K562 (cell line): ENCODE measurements around the gene PELI2. TPM values are rescaled to one million over a fixed set of nuclear protein-coding genes. Genes with fewer than 3 reads are reported as not detected.

Experiments
- ATAC-seq: fragments of 200-7000 bp; cut with Tn5 transposase; 3 replicates; pipeline ENCODE4 v1.9.1; 2020; ENCODE audit warnings: moderate library complexity
- BruUV-seq: library from RNA; stranded (reverse); fragments of 400-500 nt; replicated peaks from 2 replicates; lab custom pipeline; 2021; lab: Mats Ljungman, UMichigan
- CTCF ChIA-PET: fragments of 300-600 bp; formaldehyde crosslinking; extraction: SDS; loops from one replicate; lab custom pipeline; 2021; ENCODE audit warnings: low intra/inter-chr PET ratio; lab: Yijun Ruan, JAX
- POLR2A ChIA-PET: fragments of 300-600, 350-650 bp; sonication (Branson Sonifier 250); formaldehyde crosslinking; extraction: SDS; loops from one replicate; lab custom pipeline; 2021; ENCODE audit warnings: antibody characterized with exemption, inconsistent platforms; lab: Yijun Ruan, JAX
- DNase-seq, 4 experiments: peaks; one replicate each; pipeline versions ENCODE4 v3.0.0 to v3.0.0-alpha.2; 2011 to 2018; ENCODE audit warnings: low spot score in 3 of 4, mixed read lengths in 3 of 4; ENCODE audit errors: extremely low read depth in 1 of 4
- FAIRE-seq: peaks from 2 replicates; lab custom pipeline; 2011; peaks lifted over from hg19 to GRCh38; lab: Jason Lieb, UNC
- H2AFZ ChIP-seq: 2 replicates; pipeline ENCODE4 v1.6.0; 2011; ENCODE audit warnings: low read depth, low read length, control low read depth, inconsistent platforms
- H3K27ac ChIP-seq: fragments of 200-600 bp; 3 replicates; pipeline ENCODE4 v1.8.0; 2011; ENCODE audit warnings: low read depth, mild to moderate bottlenecking, control low read depth, inconsistent platforms, low read length, moderate library complexity, mixed read lengths; ENCODE audit errors: extremely low read depth
- H3K27me3 ChIP-seq, 2 experiments: fragments of 300-600 bp in 1 of 2; 2 replicates in 1 of 2; 3 replicates in 1 of 2; pipeline versions ENCODE4 v1.6.0 to v1.8.0; 2011; ENCODE audit warnings: inconsistent platforms in 2 of 2, low read length in 2 of 2, mild to moderate bottlenecking in 1 of 2, mixed read lengths in 1 of 2, moderate library complexity in 1 of 2; ENCODE audit not compliant: control insufficient read depth in 2 of 2, insufficient read depth in 2 of 2
- H3K36me3 ChIP-seq: fragments of 300-600 bp; 3 replicates; pipeline ENCODE4 v1.8.0; 2011; ENCODE audit warnings: mild to moderate bottlenecking, low read length, inconsistent platforms; ENCODE audit not compliant: control insufficient read depth, insufficient read depth
- H3K4me1 ChIP-seq, 2 experiments: fragments of 200-600 bp in 1 of 2; replicated peaks in 1 of 2; 2 replicates in 1 of 2; 3 replicates in 1 of 2; pipeline versions ENCODE4 v1.5.1 to v1.8.0; 2011; ENCODE audit warnings: inconsistent platforms in 2 of 2, low read length in 2 of 2, mild to moderate bottlenecking in 1 of 2, mixed read lengths in 1 of 2, moderate library complexity in 1 of 2; ENCODE audit not compliant: control insufficient read depth in 2 of 2, insufficient read depth in 2 of 2
- H3K4me2 ChIP-seq: 2 replicates; pipeline ENCODE4 v1.6.1; 2011; ENCODE audit warnings: low read length, control low read depth, inconsistent platforms, mixed read lengths; ENCODE audit not compliant: insufficient read depth
- H3K4me3 ChIP-seq: fragments of 200-600 bp; sonication (generic), shearing (Covaris generic); 2 replicates; pipeline ENCODE4 v1.5.1; 2016; ENCODE audit warnings: control low read depth, inconsistent platforms
- H3K79me2 ChIP-seq: fragments of 200-600 bp; 3 replicates; pipeline ENCODE4 v1.8.0; 2011; ENCODE audit warnings: low read length, inconsistent platforms; ENCODE audit not compliant: control insufficient read depth, insufficient read depth
- H3K9ac ChIP-seq, 2 experiments: 2 replicates each; pipeline versions ENCODE4 v1.6.0 to v1.6.1; 2011; ENCODE audit warnings: low read depth in 2 of 2, low read length in 2 of 2, control low read depth in 1 of 2, inconsistent platforms in 1 of 2, mild to moderate bottlenecking in 1 of 2, mixed read lengths in 1 of 2; ENCODE audit not compliant: insufficient read depth in 1 of 2
- H3K9me1 ChIP-seq: one replicate; pipeline ENCODE4 v1.6.0; 2011; ENCODE audit warnings: inconsistent platforms, mild to moderate bottlenecking, low read length, moderate library complexity; ENCODE audit not compliant: control insufficient read depth, insufficient read depth
- H3K9me3 ChIP-seq: replicated peaks from 2 replicates; pipeline ENCODE4 v1.5.1; 2011; ENCODE audit warnings: low read depth, low read length, inconsistent platforms; ENCODE audit not compliant: control insufficient read depth, insufficient read depth
- H4K20me1 ChIP-seq: replicated peaks from 2 replicates; pipeline ENCODE4 v1.6.1; 2011; ENCODE audit warnings: low read length, inconsistent platforms, mixed read lengths; ENCODE audit not compliant: control insufficient read depth, insufficient read depth
- CBX1 ChIP-seq: sonication (generic); IDR thresholded peaks from 2 replicates; pipeline ENCODE4 v1.6.1; 2016; ENCODE audit warnings: antibody characterized with exemption, low read depth, mild to moderate bottlenecking
- CTBP1 ChIP-seq: fragments of 450-650 bp; IDR thresholded peaks from 2 replicates; pipeline ENCODE4 v1.6.1; 2016; ENCODE audit warnings: borderline replicate concordance
- EWSR1 ChIP-seq: fragments of 450-650 bp; IDR thresholded peaks from 2 replicates; pipeline ENCODE4 v1.6.1; 2018; ENCODE audit warnings: borderline replicate concordance, mild to moderate bottlenecking, low read depth, moderate library complexity; ENCODE audit not compliant: partially characterized antibody
- HDGF ChIP-seq: fragments of 450-650 bp; IDR thresholded peaks from 2 replicates; pipeline ENCODE4 v1.6.1; 2016
- STAT5A ChIP-seq: IDR thresholded peaks from 2 replicates; pipeline ENCODE4 v1.6.1; 2012; ENCODE audit warnings: low read length, inconsistent platforms, borderline replicate concordance
- TCFL5 ChIP-seq: fragments of 250-450 bp; sonication (Bioruptor Pico); conservative IDR thresholded peaks from 2 replicates; pipeline ENCODE4 v1.6.1; 2021; ENCODE audit warnings: mild to moderate bottlenecking, moderate library complexity, matching md5 sums
- TEAD4 ChIP-seq, 2 experiments: sonication (generic) in 1 of 2; formaldehyde crosslinking in 1 of 2; IDR thresholded peaks; 2 replicates each; pipeline versions ENCODE4 v1.6.1 to v1.8.0; 2012 to 2022; ENCODE audit warnings: borderline replicate concordance in 1 of 2, inconsistent platforms in 1 of 2, low read length in 1 of 2, mild to moderate bottlenecking in 1 of 2, missing genetic modification reagents in 1 of 2
- ZBED1 ChIP-seq: IDR thresholded peaks from 2 replicates; pipeline ENCODE4 v1.6.1; 2014
- ZC3H4 ChIP-seq: sonication (generic); formaldehyde crosslinking; IDR thresholded peaks from 2 replicates; pipeline ENCODE4 v1.9.0; 2021; ENCODE audit warnings: missing genetic modification reagents, borderline replicate concordance
- ZNF707 ChIP-seq: fragments of 250-450 bp; sonication (Bioruptor Pico); conservative IDR thresholded peaks from 2 replicates; pipeline ENCODE4 v1.8.0; 2022; ENCODE audit warnings: inconsistent platforms, mild to moderate bottlenecking, moderate library complexity
- ZNF766 ChIP-seq: fragments of 200-800 bp; sonication (Bioruptor generic); conservative IDR thresholded peaks from 2 replicates; pipeline ENCODE4 v1.6.1; 2016; ENCODE audit warnings: missing genetic modification characterization, missing compliant biosample characterization
- WGBS: fragments of 100-300 bp; shearing (Covaris generic); methylation state at CpG from one replicate; pipeline ENCODE4 v1.1.6; 2016; ENCODE audit warnings: low coverage, mixed read lengths; ENCODE audit not compliant: insufficient coverage; ENCODE audit errors: missing lambda C conversion rate; 5-methylcytosine and 5-hydroxymethylcytosine counted together
- in situ Hi-C: fragments of 300-500 bp; cut with MboI; formaldehyde crosslinking; loops from 4 replicates; pipeline ENCODE4 v1.15.0; 2018; ENCODE audit warnings: inconsistent platforms, mixed read lengths
- intact Hi-C: fragments of 100-400 bp; cut with micrococcal nuclease; formaldehyde crosslinking; loops from 2 replicates; pipeline ENCODE4 v1.14.2; 2022
- polyA plus RNA-seq, 8 experiments: library from polyadenylated mRNA; depleted of rRNA in 4 of 8; stranded (reverse) in 5 of 8; unstranded in 3 of 8; fragments of >200 nt; fragmentation: Nextera tagmentation in 2 of 8; fragmentation: Illumina TruSeq in 1 of 8; extraction: Ambion mirVana in 2 of 8; extraction: Trizol in 1 of 8; gene quantifications; 2 replicates each; pipeline versions ENCODE4 v1.2.1 to v1.2.3, GENCODE V29; 2011 to 2014; ENCODE audit warnings: inconsistent platforms in 1 of 8, missing spikeins in 1 of 8
- total RNA-seq, 7 experiments: library from RNA; depleted of rRNA in 6 of 7; stranded (reverse); fragments of >200 nt in 6 of 7; fragmentation: Illumina TruSeq in 2 of 7; extraction: Trizol in 2 of 7; gene quantifications; 2 replicates each; pipeline versions ENCODE4 v1.2.1 to v1.2.3, GENCODE V29; 2011 to 2021; ENCODE audit warnings: low replicate concordance in 1 of 7
- TF ChIP-seq, protein P1 (sequence below): fragments of 250-450 bp; sonication (Bioruptor Pico); IDR thresholded peaks from 2 replicates; pipeline ENCODE4 v1.4.0; 2020; ENCODE audit warnings: mild to moderate bottlenecking, moderate library complexity
- TF ChIP-seq, protein P2 (sequence below): fragments of 450-650 bp; IDR thresholded peaks from 2 replicates; pipeline ENCODE4 v1.6.1; 2016; ENCODE audit warnings: antibody characterized with exemption
- TF ChIP-seq, protein P3 (sequence below), 2 experiments: fragments of 450-650 bp in 1 of 2; IDR thresholded peaks; 2 replicates each; pipeline ENCODE4 v1.6.1; 2011 to 2017; ENCODE audit warnings: low read depth in 2 of 2, antibody characterized with exemption in 1 of 2, borderline replicate concordance in 1 of 2, low read length in 1 of 2, mild to moderate bottlenecking in 1 of 2, mixed read lengths in 1 of 2; ENCODE audit not compliant: control insufficient read depth in 1 of 2
- TF ChIP-seq, protein P4 (sequence below): fragments of 250-450 bp; sonication (Bioruptor Pico); IDR thresholded peaks from 2 replicates; pipeline ENCODE4 v1.8.0; 2022; ENCODE audit warnings: moderate library complexity, mild to moderate bottlenecking, inconsistent platforms

Gene PELI2
- total and polyA plus RNA-seq, 9 of the 15 experiments (the other 6 are each of a cell fraction or from before 2014, with no cell fraction given), result 0.20 to 1.5 (median 0.44) TPM

DNA sequence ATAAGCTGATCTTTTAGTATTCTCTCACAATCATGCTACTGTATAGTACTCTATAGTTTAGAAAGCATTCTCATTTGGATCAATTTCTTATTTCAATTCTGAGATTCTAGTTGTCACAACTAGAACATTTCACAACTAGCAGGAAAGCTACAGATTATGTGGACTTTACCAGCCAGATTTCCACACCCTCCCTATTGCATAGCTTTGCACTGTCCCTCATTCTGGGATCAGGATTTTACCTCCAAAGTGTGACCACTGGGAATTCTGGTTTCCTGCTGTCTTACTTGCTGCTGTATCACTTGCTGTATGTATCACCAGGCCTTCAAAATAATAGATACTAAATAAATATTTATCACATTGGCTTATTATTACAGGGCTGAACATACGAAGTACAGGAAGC lies 10.2 kb upstream of the PELI2 start:
- ATAC-seq, result no peak
- no peaks in the 10 kb centered on the region for H3K9me1 ChIP-seq
- H3K36me3 ChIP-seq, result no peaks in the 10 kb centered on the region
- FAIRE-seq, result no peak
- no peaks in the 10 kb centered on the region for H3K79me2 ChIP-seq
- ChIA-PET POLR2A (interaction anchor here (0.8 to 1.4 kb wide), 2 partner anchors 9 to 232 kb away, joined by 3 read pairs; no protein-coding TSS in a partner anchor), CTCF (no interaction called here)
- no peak for DNase-seq
- no peak overlapping the region for H3K27ac ChIP-seq
- no TSS peak for BruUV-seq
- no peak overlapping the region for H3K4me2 ChIP-seq
- in situ Hi-C loops, result no loop called here
- 0% methylated on average over 1 of the region's 1 CpG for WGBS
- H3K4me3 ChIP-seq, result no peak overlapping the region
- peaks cover 0 to 10% of the 10 kb centered on the region in 2 experiments; a peak in 2 of 5 replicates for H3K27me3 ChIP-seq
- intact Hi-C loops, result no loop called here
- H4K20me1 ChIP-seq, result no peaks in the 10 kb centered on the region
- H3K9me3 ChIP-seq, result no peaks in the 10 kb centered on the region
- H2AFZ ChIP-seq, result no peak overlapping the region
- H3K9ac ChIP-seq, result no peak overlapping the region
- H3K4me1 ChIP-seq, result no peaks in the 10 kb centered on the region
- no peak for TF ChIP-seq EWSR1
- TF ChIP-seq CTBP1, result no peak
- TF ChIP-seq, protein P1, sequence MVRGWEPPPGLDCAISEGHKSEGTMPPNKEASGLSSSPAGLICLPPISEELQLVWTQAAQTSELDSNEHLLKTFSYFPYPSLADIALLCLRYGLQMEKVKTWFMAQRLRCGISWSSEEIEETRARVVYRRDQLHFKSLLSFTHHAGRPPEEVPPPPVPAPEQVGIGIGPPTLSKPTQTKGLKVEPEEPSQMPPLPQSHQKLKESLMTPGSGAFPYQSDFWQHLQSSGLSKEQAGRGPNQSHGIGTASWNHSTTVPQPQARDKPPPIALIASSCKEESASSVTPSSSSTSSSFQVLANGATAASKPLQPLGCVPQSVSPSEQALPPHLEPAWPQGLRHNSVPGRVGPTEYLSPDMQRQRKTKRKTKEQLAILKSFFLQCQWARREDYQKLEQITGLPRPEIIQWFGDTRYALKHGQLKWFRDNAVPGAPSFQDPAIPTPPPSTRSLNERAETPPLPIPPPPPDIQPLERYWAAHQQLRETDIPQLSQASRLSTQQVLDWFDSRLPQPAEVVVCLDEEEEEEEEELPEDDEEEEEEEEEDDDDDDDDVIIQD (CRISPR knock-in tag), result no peak
- TF ChIP-seq ZNF766, result no peak
- TF ChIP-seq STAT5A, result no peak
- TF ChIP-seq, protein P2, sequence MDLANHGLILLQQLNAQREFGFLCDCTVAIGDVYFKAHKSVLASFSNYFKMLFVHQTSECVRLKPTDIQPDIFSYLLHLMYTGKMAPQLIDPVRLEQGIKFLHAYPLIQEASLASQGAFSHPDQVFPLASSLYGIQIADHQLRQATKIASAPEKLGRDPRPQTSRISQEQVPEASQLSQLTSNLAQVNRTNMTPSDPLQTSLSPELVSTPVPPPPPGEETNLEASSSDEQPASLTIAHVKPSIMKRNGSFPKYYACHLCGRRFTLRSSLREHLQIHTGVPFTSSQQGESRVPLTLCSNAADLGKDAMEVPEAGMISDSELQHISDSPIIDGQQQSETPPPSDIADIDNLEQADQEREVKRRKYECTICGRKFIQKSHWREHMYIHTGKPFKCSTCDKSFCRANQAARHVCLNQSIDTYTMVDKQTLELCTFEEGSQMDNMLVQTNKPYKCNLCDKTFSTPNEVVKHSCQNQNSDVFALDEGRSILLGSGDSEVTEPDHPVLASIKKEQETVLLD, result no peak
- no peak for TF ChIP-seq HDGF
- TF ChIP-seq, protein P3, sequence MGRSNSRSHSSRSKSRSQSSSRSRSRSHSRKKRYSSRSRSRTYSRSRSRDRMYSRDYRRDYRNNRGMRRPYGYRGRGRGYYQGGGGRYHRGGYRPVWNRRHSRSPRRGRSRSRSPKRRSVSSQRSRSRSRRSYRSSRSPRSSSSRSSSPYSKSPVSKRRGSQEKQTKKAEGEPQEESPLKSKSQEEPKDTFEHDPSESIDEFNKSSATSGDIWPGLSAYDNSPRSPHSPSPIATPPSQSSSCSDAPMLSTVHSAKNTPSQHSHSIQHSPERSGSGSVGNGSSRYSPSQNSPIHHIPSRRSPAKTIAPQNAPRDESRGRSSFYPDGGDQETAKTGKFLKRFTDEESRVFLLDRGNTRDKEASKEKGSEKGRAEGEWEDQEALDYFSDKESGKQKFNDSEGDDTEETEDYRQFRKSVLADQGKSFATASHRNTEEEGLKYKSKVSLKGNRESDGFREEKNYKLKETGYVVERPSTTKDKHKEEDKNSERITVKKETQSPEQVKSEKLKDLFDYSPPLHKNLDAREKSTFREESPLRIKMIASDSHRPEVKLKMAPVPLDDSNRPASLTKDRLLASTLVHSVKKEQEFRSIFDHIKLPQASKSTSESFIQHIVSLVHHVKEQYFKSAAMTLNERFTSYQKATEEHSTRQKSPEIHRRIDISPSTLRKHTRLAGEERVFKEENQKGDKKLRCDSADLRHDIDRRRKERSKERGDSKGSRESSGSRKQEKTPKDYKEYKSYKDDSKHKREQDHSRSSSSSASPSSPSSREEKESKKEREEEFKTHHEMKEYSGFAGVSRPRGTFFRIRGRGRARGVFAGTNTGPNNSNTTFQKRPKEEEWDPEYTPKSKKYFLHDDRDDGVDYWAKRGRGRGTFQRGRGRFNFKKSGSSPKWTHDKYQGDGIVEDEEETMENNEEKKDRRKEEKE (IDR thresholded peaks at IDR 0.05; ENCODE audit: borderline replicate concordance in 1 of 2, control insufficient read depth in 1 of 2, low read depth in 2 of 2, low read length in 1 of 2), result no peak
- no peak for TF ChIP-seq ZC3H4 (CRISPR knock-in tag)
- no peak for TF ChIP-seq TCFL5 (CRISPR knock-in tag)
- TF ChIP-seq CBX1, result no peak
- TF ChIP-seq, protein P4, sequence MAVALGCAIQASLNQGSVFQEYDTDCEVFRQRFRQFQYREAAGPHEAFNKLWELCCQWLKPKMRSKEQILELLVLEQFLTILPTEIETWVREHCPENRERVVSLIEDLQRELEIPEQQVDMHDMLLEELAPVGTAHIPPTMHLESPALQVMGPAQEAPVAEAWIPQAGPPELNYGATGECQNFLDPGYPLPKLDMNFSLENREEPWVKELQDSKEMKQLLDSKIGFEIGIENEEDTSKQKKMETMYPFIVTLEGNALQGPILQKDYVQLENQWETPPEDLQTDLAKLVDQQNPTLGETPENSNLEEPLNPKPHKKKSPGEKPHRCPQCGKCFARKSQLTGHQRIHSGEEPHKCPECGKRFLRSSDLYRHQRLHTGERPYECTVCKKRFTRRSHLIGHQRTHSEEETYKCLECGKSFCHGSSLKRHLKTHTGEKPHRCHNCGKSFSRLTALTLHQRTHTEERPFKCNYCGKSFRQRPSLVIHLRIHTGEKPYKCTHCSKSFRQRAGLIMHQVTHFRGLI (CRISPR knock-in tag), result no peak
- no peak for TF ChIP-seq TEAD4 (IDR thresholded peaks at IDR 0.05; ENCODE audit: low read length)
- no peak for TF ChIP-seq TEAD4 (CRISPR knock-in tag; IDR thresholded peaks at IDR 0.05; ENCODE audit: borderline replicate concordance)
- no peak for TF ChIP-seq ZBED1
- TF ChIP-seq ZNF707 (CRISPR knock-in tag), result no peak
